GM21825 (cell line): ENCODE measurements around the gene MUL1.

Experiments used
- ATAC-seq: cut with Tn5 transposase; IDR thresholded peaks from one replicate; pipeline ENCODE4 v1.9.1; 2021; ENCODE audit warnings: mild to moderate bottlenecking, moderate library complexity; ENCODE audit not compliant: unreplicated experiment

MUL1 gene

DNA sequence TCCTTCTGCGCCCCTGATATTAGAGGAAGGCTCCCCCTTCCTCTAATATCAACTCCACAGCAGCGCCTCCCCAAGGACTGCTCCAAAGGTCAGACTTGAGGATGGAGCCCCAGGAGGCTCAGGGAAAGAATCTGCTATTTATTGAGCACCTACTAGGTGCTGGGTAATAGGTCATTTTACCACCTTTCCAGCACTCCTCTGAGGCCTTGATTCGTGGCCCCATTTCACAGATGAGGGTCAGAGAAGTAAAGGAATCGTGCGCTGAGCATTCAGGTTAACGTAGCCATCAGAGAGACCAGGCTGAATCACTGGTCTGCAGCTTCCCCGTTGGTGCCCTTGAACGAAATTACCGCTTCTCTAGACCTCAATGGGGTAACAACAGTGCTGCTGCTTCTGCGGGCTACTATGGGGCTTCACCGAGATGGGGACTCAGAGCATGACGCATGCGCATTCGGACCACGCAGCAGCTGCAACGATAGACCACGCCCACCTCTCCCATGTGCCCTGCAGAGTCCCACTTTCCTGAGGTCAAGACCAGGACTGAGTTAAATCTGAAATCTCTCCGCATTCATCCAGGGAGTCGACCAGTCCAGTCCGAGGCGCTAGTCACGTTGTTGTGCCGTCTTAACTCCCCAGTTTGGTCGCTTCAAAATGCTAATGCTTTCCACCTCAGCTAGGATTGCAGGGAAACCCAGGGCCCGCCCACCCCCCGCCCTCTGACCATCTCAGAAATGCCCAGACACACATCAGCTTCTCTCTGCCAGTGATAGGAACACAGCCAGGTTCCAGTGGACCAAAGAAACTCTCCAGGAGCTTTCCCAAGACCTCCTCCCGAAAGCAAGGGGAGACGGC is 34.9 kb downstream of the MUL1 start:
- ATAC-seq: no peak

DNA sequence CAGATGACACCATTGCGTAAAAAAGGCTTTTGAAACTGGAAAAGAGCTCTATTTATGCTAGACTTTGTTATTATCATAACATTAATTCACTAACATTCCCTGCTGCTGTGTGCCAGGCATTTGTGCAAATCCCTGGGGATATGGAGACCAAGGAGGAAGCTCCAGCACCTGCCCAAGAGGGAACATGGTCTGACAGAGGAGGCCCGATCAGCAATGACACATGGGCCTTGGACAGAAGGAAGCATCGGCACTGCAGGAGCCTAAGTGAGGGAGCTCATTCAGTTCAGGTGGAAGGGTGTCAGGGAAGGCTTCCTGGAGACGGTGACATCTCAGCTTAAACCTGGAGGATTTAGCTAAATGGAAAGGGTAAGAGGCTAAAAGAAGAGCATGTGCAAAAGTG is 35.8 kb downstream of the MUL1 start:
- ATAC-seq: no peak

GRCh38 chr1:20470194-20470593 is 37.8 kb downstream of the MUL1 start:
- ATAC-seq: no peak

- no peak for ATAC-seq
Observed at GRCh38 chr1:20469406-20470076, 38.4 kb downstream of the MUL1 start.

DNA sequence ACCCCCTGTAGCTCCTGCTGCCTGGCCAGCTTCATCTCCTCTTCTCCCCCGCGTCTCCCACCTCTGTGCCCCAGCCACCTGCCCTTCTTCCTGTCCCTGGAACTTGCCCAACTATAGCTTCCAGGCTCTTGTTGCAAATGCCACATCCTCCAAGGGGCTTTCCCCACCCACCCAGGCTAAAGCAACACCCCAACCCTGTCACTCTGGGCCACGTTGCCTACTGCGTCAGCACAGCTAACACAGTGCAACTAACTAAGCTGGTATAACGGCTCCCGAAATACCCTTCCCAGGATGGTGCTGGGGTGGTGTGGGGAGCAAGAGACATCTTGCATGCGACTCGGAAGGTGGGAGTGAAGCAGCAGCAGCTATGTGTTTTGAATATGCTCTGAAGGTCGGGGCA is 41.7 kb downstream of the MUL1 start:
- ATAC-seq: no peak

GRCh38 chr1:20465187-20465586 is 42.8 kb downstream of the MUL1 start:
- no peak for ATAC-seq

DNA sequence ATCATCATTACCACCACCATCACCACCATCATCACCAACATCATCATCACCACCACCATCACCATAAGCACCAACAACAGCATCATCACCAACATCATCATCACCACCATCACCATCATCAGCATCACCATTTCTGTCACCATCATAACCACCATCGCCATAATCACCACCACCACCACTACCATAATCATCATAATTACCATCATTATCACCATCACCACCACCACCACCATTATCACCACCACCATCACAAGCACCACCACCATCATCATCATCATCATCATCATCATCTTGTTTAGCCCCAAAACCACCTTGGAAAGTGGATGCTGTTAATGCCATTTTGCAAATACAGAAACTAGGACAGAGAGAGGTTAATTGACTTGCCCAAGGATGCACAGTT is 44.4 kb downstream of the MUL1 start:
- ATAC-seq: no peak

DNA sequence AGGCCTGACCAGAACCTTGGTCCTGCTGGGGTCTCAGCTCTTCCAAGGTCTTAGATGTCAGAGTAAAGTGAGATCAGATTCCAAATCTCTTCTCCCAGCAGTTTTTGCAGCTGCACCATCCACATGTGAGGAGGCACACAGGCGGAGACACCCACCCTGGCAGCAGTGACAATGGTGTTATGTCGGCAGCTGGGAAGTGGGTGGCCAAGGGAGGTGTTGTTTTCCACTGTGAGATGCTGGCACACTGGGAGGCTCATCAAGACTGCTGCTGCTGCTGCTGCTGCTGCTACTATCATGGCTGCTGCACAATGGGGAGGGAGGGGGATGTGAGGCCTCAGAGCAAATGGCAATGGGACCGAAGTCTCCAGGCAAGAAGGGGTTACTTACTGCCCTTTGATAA is 45.6 kb downstream of the MUL1 start:
- ATAC-seq: no peak

GRCh38 chr1:20458717-20459116 is 49.2 kb downstream of the MUL1 start:
- ATAC-seq: no peak

- no peak for ATAC-seq
Observed at GRCh38 chr1:20454004-20454403, 53.9 kb downstream of the MUL1 start.

GRCh38 chr1:20449735-20450311 is 58.1 kb downstream of the MUL1 start:
- ATAC-seq: no peak
